ENCODE measurements around the gene SLC30A7.
A peak's percentile ranks its signal among the peaks of the same experiment; 100 is the strongest.
"Not testable (repeated sequence)": the region's sequence is repeated elsewhere in the genome, so short reads cannot be mapped to it uniquely, and the experiment has no call there.

Gene SLC30A7

GRCh38 chr1:100931716-100932115 is 35.8 kb downstream of the SLC30A7 start:
- Mint-ChIP-seq H3K4me1 (no peaks in the 10 kb centered on the region), H3K4me3 (no peak overlapping the region), H3K36me3 (ENCODE audit: low read depth) (peaks cover 36% of the 10 kb centered on the region), H3K27ac (no peak overlapping the region), H3K27me3 (ENCODE audit: low read depth) (no peaks in the 10 kb centered on the region), H3K9me3 (no peaks in the 10 kb centered on the region)
- TF ChIP-seq, protein P1, sequence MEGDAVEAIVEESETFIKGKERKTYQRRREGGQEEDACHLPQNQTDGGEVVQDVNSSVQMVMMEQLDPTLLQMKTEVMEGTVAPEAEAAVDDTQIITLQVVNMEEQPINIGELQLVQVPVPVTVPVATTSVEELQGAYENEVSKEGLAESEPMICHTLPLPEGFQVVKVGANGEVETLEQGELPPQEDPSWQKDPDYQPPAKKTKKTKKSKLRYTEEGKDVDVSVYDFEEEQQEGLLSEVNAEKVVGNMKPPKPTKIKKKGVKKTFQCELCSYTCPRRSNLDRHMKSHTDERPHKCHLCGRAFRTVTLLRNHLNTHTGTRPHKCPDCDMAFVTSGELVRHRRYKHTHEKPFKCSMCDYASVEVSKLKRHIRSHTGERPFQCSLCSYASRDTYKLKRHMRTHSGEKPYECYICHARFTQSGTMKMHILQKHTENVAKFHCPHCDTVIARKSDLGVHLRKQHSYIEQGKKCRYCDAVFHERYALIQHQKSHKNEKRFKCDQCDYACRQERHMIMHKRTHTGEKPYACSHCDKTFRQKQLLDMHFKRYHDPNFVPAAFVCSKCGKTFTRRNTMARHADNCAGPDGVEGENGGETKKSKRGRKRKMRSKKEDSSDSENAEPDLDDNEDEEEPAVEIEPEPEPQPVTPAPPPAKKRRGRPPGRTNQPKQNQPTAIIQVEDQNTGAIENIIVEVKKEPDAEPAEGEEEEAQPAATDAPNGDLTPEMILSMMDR (IDR thresholded peaks at IDR 0.05; ENCODE audit: unreplicated experiment in 3 of 3) = no peak

DNA sequence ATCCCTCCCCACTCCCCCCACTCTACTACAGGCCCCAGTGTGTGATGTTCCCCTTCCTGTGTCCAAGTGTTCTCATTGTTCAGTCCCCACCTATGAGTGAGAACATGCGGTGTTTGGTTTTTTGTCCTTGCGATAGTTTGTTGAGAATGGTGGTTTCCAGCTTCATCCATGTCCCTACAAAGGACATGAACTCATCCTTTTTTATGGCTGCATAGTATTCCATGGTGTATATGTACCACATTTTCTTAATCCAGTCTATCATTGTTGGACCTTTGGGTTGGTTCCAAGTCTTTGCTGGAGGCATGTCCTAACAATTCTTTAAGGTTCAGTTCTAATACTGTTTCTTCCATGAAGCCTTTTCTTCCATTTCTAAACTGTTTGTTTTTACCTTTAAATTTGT is 37.7 kb downstream of the SLC30A7 start:
- H3K27me3 Mint-ChIP-seq (ENCODE audit: low read depth); H3K4me3 Mint-ChIP-seq; H3K27ac Mint-ChIP-seq; H3K4me1 Mint-ChIP-seq; H3K9me3 Mint-ChIP-seq: not testable (repeated sequence)
- peaks cover 51% of the 10 kb centered on the region for H3K36me3 Mint-ChIP-seq (ENCODE audit: low read depth)

DNA sequence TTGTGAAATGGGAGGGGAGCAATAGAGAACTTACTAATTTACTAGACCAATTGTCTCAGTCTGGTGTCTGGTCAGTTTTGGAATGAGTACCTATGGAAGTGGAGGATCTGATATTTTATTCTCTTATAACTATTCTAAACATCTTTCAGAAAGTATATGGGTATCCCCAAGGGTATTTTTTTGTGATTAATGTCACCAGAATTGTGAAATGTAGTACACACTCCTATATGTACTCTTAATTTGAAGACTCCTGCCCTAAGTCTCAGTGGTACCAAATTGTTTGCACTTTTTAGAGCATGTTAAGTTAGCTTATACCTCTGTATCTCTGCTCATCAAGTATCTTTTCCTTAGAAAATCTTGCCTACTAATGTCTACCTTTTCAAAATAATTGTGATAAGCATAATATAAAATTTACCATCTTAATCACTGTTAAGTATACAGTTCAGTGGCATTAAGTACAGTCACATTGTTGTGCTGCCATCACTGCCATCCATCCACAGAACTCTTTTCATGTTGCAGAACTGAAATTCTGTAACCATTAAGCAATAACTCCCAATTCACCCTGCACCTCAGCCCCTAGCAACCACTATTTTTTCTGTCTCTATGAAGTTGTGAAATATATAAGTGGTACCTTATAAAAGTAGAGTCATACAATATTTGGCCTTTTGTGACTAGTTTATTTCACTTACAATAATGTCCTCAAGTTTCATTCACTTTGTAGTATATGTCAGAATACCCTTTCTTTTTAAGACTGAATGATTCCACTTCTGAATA is 40.5 kb downstream of the SLC30A7 start:
- peaks cover 70% of the 10 kb centered on the region for H3K36me3 Mint-ChIP-seq (ENCODE audit: low read depth)
- TF ChIP-seq, protein P1 (IDR thresholded peaks at IDR 0.05; ENCODE audit: unreplicated experiment in 3 of 3) = no peak
- no peaks in the 10 kb centered on the region for H3K4me1 Mint-ChIP-seq
- H3K4me3 Mint-ChIP-seq = no peak overlapping the region
- no peaks in the 10 kb centered on the region for H3K27me3 Mint-ChIP-seq (ENCODE audit: low read depth)
- H3K27ac Mint-ChIP-seq = no peak overlapping the region
- H3K9me3 Mint-ChIP-seq = no peaks in the 10 kb centered on the region

DNA sequence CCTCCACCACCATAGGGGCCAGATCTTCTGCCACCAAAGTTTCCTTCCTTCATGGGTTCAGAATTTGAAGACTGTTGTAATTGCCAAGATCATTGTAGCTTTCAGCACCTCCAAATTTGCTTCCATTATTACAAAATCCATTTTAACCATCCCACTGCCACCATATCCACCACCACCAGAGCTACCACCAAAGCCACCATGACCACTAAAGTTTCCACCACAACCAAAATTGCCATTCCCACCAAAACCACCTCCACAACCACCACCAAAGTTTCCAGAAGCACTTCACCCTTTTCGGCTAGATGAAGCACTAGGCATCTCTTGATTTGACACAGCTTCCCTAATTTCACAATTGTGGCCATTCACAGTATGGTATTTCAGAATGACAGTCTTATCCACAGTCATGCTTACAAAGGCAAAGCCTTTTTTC is 45.2 kb downstream of the SLC30A7 start:
- H3K36me3 Mint-ChIP-seq (ENCODE audit: low read depth) = peaks cover 78% of the 10 kb centered on the region
- no peaks in the 10 kb centered on the region for H3K9me3 Mint-ChIP-seq
- TF ChIP-seq, protein P1 (IDR thresholded peaks at IDR 0.05; ENCODE audit: unreplicated experiment in 3 of 3) = no peak
- no peaks in the 10 kb centered on the region for H3K27me3 Mint-ChIP-seq (ENCODE audit: low read depth)
- H3K4me1 Mint-ChIP-seq = peaks cover 3% of the 10 kb centered on the region
- H3K4me3 Mint-ChIP-seq = no peak overlapping the region
- no peak overlapping the region for H3K27ac Mint-ChIP-seq

- H3K27ac Mint-ChIP-seq = peak overlapping the region in 1 of 3 experiments; percentile 75
- peaks cover 78% of the 10 kb centered on the region for H3K36me3 Mint-ChIP-seq (ENCODE audit: low read depth)
- TF ChIP-seq, protein P1 (IDR thresholded peaks at IDR 0.05; ENCODE audit: unreplicated experiment in 3 of 3) = no peak
- H3K4me3 Mint-ChIP-seq = no peak overlapping the region
- peaks cover 3% of the 10 kb centered on the region for H3K4me1 Mint-ChIP-seq
- peaks cover 2% of the 10 kb centered on the region for H3K9me3 Mint-ChIP-seq
- no peaks in the 10 kb centered on the region for H3K27me3 Mint-ChIP-seq (ENCODE audit: low read depth)
These were observed 45.8 kb downstream of the SLC30A7 start for GRCh38 chr1:100941580-100942216.

DNA sequence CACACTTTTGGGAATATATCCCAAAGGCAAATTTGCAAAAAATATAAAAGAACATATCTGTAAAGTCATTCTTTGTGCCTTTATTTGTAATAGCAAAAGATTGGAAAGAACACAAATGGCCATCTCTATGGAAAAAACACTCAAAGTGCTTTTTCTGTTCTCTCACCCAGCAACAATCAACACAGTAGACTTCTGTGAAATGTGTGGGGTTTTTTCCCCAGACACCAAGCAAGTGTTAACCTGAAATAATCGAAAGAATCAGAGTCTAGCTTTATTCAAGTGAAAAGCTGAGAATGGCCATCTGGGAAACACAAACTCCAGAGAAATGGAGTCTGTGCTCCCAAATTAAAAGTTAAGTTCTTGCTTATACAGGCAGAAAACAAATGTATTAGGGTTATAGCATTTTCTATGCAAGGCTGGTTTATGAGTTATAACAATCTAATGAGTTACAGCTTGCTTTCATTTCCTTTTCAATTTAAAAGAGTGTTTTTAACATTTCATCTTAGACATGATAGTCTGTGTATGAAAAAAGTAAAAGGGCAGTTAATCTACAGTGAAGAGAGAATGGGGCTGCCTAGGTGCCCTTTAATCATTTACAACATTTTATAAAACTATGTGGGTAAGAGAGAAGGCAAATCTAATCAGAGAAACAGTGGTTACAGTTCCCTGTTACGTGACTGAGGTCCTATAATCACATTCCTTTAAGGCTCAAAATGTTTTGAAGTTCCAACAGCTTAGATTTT is 46.6 kb downstream of the SLC30A7 start:
- TF ChIP-seq, protein P1 (IDR thresholded peaks at IDR 0.05; ENCODE audit: unreplicated experiment in 3 of 3) = no peak
- peaks cover 3% of the 10 kb centered on the region for H3K4me1 Mint-ChIP-seq
- H3K9me3 Mint-ChIP-seq = peaks cover 10% of the 10 kb centered on the region
- peaks cover 82% of the 10 kb centered on the region for H3K36me3 Mint-ChIP-seq (ENCODE audit: low read depth)
- no peaks in the 10 kb centered on the region for H3K27me3 Mint-ChIP-seq (ENCODE audit: low read depth)
- H3K27ac Mint-ChIP-seq = peak overlapping the region; percentile 23 to 75 (median 57)
- H3K4me3 Mint-ChIP-seq = no peak overlapping the region

Data from nephron (organoid).